IPS-18c (cell line): ENCODE measurements around the gene TMC7.
"Not testable (repeated sequence)": the region's sequence is repeated elsewhere in the genome, so short reads cannot be mapped to it uniquely, and the experiment has no call there.

Experiments used
- H3K4me3 ChIP-seq: 2 replicates; pipeline ENCODE4 v1.7.0; 2013; ENCODE audit warnings: low read depth, mild to moderate bottlenecking, low read length, moderate library complexity; ENCODE audit not compliant: insufficient read depth
- H3K9me3 ChIP-seq: one replicate; pipeline ENCODE4 v1.6.1; 2013; ENCODE audit warnings: mild to moderate bottlenecking, low read length, moderate library complexity; ENCODE audit not compliant: control insufficient read depth, insufficient read depth

TMC7 gene

DNA sequence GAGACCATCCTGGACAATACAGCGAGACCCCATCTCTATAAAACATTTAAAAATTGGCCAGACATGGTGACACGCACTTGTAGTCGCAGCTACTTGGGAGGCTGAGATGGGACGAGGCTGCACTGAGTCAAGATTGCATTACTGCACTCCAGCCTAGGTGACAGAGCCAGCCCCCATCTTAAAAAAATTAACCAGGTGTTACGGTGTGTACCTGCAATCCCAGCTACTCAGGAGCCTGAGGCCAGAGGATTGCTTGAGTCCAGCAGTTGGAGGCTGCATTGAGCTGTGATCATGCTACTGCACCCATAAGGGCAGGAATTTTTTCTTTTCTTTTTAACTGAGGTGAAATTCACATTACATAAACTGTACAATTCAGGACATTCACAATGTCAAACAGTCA, 16.9 kb upstream of the TMC7 start:
- Histone ChIP-seq H3K4me3 (no peak overlapping the region), H3K9me3 (no peaks in the 10 kb centered on the region)

- Histone ChIP-seq H3K4me3 (no peak overlapping the region), H3K9me3 (no peaks in the 10 kb centered on the region)
These were observed 14.5 kb upstream of the TMC7 start for GRCh38 chr16:18969050-18969854.

- H3K4me3 ChIP-seq: no peak overlapping the region
- no peaks in the 10 kb centered on the region for H3K9me3 ChIP-seq
These were observed 13.9 kb upstream of the TMC7 start for GRCh38 chr16:18969855-18970240.

DNA sequence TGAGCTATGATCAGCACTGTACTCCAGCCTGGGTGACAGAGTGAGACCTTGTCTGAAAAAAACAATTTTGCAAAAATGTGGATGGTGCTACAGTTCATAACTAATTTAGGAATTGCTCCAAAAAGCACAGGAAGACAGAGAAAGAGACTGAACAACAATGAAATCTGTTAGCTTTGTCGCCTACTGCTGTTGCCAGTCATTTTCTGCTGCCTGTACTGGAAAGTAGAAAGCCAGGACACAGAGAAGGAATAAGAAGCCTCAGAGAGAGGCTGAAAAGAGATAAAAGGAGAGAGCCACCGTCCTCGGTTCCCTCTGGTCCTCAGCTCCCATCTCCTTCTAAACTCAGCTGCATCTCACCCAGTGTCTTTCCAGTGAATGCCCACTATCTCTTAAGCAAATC, 8.6 kb upstream of the TMC7 start:
- Histone ChIP-seq H3K4me3 (no peak overlapping the region), H3K9me3 (no peaks in the 10 kb centered on the region)

- no peak overlapping the region for H3K4me3 ChIP-seq
- H3K9me3 ChIP-seq: no peaks in the 10 kb centered on the region
These were observed 3.8 kb upstream of the TMC7 start for GRCh38 chr16:18979936-18980335.

- H3K4me3 ChIP-seq: peak overlapping the region; percentile 83
- H3K9me3 ChIP-seq: no peaks in the 10 kb centered on the region
These were observed 786 bp downstream of the TMC7 start for GRCh38 chr16:18984435-18985005.

GRCh38 chr16:18985256-18985655, 1.5 kb downstream of the TMC7 start:
- not testable (repeated sequence) for H3K4me3 ChIP-seq, H3K9me3 ChIP-seq

DNA sequence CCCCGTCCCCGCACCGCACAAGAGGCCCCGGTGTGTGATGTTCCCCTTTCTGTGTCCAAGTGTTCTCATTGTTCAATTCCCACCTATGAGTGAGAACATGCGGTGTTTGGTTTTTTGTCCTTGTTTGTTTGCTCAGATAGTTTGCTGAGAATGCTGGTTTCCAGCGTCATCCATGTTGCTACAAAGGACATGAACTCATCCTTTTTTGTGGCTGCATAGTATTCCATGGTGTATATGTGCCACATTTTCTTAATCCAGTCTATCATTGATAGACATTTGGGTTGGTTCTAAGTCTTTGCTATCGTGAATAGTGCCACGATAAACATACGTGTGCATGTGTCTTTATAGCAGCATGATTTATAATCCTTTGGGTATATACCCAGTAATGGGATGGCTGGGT, 8.0 kb downstream of the TMC7 start:
- H3K4me3 ChIP-seq, H3K9me3 ChIP-seq: not testable (repeated sequence)

DNA sequence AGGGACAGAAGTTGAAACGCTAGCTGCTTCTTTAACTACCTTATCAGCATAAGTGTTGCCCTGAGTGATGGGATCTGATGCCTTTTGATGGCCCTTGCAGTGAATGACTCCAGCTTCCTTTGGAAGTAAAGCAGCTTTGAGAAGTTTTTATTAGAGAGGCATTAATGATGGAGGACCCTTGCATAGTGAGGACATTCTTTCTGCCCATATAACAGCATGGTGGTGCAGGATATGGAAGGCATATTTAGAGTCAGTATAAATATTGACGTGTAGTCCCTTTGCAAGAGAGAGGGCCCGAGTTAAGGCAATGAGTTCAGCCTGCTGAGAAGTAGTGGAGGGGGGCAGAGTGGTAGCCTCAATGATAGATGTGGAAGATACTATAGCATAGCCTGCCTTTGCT, 9.8 kb downstream of the TMC7 start:
- H3K4me3 ChIP-seq, H3K9me3 ChIP-seq: not testable (repeated sequence)

- H3K4me3 ChIP-seq, H3K9me3 ChIP-seq: not testable (repeated sequence)
These were observed 10.4 kb downstream of the TMC7 start for GRCh38 chr16:18994181-18994580.

DNA sequence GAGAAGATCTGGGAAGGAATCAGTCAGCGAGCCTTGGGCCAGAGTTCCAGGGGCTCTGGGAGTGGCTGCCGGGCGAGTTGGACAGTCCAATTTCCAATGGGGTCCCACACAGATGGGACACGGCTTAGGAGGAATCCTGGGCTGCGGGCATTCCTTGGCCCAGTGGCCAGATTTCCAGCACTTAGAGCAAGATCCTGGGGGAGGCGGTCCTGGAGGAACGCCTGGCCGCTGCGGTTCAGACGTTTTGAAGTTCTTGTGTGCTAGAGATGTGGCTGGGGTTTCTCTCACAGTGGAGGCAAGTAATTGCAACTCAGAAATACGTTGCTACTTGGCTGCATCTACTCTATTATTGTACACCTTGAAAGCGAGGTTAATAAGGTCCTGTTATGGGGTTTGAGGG, 11.7 kb downstream of the TMC7 start:
- not testable (repeated sequence) for H3K4me3 ChIP-seq, H3K9me3 ChIP-seq

DNA sequence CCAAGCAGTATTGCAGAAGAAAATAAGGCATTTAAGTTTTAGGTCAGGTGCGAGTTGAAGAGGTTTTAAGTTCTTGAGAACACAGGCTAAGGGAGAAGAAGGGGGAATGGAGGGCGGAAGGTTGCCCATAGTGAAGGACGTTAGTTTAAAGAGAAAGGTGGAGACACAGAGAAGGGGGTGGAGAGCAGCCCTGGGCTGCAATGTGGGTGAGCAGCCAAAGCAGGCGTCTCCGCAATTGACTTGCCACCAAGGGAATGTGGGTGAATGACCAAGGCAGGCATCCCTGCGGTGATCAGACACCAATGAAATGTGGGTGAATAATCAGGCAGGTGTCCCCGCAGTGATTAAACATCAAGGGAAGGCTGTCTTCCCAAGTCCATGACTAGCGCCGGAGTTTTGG, 12.8 kb downstream of the TMC7 start:
- H3K4me3 ChIP-seq, H3K9me3 ChIP-seq: not testable (repeated sequence)

GRCh38 chr16:18997001-18997400, 13.3 kb downstream of the TMC7 start:
- not testable (repeated sequence) for H3K4me3 ChIP-seq, H3K9me3 ChIP-seq

DNA sequence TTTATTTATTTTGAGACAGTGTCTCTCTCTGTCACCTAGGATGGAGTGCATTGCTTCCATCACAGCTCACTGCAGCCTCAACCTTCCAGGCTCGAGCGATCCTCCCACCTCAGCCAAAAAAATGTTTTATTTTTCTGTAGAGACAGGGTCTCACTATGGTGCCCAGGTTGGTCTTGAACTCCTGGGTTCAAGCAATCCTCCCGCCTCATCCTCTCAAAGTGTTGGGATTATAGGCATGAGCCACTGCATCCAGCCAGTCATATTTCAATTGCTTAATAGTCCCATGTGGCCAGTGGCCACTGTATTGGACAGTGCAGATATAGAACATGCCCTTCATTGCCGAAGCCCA, 15.3 kb downstream of the TMC7 start:
- Histone ChIP-seq H3K9me3 (no peaks in the 10 kb centered on the region), H3K4me3 (no peak overlapping the region)

DNA sequence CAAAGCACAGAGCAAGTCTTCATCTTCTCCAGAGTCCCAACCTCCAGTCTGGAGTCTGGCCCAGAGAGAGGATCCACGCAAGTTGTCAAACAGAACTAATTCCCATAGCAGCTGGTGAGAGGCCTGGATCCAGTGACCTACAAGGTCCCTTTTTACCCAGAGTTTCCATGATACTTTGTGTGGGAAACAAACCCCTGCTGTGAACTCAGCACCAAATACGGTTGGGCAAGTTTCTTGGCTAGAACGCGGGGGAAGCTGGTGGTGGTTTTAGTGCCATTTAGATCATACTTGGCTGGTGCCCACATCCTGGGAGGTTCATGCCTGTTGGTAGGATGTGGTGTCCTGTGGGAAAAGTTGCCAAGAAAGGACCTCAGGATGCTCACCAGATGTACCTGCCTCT, 18.1 kb downstream of the TMC7 start:
- H3K9me3 ChIP-seq: no peaks in the 10 kb centered on the region
- no peak overlapping the region for H3K4me3 ChIP-seq

DNA sequence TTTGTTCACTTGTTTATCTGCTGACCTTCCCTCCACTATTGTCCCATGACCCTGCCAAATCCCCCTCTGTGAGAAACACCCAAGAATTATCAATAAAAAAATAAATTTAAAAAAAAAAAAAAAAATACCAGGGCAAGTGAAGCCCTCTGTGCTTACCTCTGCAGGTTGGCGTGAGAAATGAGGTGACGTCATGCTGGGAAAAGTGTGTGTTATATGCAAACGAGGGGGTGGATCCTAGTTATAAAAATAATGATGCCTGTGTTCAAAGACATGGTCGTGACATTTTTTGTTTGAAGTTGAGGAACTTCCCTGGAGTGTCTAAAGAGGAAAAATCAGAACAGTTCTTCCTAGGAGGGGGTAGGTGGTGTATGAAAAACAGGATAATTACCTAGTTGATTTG, 20.2 kb downstream of the TMC7 start:
- no peaks in the 10 kb centered on the region for H3K9me3 ChIP-seq
- H3K4me3 ChIP-seq: no peak overlapping the region

DNA sequence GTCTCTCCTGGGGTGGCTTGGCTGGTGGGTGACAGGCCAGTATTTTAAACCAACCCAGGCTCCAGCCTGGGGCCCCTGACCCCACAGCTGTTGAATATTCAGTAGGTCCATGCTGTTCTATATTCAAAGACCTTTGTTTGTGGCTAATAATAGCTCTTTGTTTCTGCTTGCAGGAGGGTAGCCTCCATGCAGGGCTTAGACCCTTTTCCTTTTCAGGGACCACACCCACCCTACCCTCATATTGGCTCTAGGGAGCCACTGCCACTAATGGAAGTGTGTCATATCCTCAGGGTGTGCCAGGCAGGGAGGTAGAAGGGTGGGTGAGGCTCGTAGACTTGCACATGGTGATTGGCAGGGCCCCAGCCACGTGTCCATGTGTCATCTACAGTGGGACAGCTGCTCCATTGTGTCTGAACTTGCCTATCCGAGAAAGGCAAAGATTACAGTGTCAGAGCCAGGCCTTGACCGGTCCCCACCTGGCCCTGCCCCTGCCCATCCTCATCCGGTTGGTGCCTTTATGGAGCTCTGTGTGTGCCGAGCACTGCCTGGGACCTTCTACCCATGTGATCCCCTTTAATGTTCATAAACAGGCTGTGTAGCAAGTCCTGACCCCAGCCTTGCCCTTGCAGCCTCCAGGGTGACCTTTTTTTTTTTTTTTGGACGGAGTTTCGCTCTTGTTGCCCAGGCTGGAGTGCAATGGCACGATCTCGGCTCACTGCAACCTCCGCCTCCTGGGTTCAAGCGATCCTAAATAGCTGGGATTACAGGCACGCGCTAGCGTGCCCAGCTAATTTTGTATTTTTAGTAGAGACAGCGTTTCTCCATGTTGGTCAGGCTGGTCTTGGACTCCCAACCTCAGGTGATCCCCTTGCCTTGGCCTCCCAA, 22.1 kb downstream of the TMC7 start:
- Histone ChIP-seq H3K9me3 (no peaks in the 10 kb centered on the region), H3K4me3 (no peak overlapping the region)
